Inflammatory macrophage treated with lipopolysaccharide for 4 hours (primary cell): Measurements from ENCODE around the gene CAMTA1.

Source experiments
- DNase-seq: peaks from one replicate; pipeline ENCODE4 v3.0.0-alpha.2; 2020

CAMTA1 gene

DNA sequence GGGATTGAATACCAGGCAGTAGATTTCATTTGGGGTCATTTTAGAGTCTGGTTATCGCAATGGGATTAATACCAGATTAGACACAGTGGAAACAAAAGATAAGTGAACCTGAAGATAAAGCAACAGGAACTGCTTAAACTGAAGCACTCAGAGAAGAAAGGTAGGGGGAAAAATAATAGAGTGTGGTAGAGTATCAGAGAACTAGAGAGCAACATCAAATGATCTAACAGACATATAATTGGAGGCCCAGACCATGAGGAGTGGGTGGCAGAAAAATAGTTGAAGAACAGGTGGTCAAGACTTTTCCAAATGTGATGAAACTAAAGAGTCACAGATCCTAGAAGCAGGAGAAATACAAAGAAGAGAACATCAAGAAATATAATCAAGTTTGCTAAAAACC lies 484.3 kb downstream of the CAMTA1 start:
- no peak for DNase-seq

DNA sequence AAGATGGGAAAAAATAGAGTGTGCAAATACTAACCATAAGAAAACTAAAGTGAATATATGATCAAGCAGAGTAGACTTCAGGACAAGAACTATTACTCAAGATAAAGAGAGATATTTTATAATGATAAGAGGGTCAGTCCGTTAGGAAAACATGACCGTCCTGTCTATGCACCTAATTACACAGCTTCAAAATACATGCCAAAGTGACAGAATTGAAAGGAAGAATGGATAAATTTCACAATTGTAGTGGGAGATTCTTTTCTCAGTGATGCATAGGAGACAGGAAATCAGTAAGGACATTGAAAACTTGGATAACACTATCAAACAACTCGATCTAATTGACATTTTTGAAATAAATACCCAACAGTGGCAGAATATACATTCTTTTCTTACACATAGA lies 489.0 kb downstream of the CAMTA1 start:
- DNase-seq: no peak

GRCh38 chr1:7278045-7278444 lies 492.8 kb downstream of the CAMTA1 start:
- DNase-seq: no peak

- no peak for DNase-seq
These were observed 493.8 kb downstream of the CAMTA1 start for GRCh38 chr1:7278827-7279765.

DNA sequence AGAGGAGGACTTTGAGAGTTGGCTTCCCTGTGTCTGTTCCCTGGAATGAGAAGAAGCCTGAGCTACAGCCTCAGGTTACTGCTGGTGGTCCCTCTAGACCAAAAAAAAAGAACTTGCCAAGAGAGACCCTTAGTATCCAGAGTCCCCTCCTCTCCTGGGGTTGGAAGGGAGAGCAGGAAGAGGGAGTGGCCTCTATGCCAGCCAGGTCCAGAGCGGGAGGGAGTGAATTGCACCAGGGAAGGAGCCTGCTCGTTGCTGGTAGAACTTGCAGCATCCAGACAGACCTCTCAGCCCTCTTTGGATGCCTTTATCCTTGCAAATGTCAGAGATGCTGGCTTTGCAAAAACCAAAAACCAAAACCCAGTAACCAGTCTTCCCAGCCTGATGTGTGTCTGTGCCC lies 494.5 kb downstream of the CAMTA1 start:
- DNase-seq: no peak

DNA sequence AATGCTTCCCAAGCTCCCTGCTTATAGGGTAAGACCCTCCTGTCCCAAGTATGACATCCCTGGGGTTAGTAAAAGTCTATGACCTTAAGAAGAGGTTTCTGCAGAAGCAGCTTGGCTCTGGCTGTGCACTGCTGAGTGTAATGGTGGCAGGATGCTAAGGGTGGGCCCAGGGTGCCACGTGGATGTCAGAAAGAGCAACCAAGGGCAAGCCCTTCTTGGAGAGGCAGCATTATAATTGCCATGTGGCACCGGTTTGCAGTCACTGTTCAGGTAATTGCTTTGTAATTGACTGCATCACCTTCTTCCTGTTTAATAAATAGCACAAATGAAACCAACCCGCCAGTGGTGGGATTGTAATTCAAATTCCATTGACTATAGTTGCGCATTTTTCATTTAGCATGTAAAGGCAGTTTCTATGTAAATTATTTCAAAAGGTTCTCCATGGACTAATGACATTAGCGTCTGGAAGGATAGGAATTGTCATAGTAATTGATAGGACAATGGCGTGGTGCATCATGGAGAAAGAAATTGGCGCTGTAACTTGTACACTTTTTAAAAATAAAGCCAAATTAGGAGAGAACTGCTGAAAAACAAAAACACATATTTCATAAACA lies 495.2 kb downstream of the CAMTA1 start:
- no peak for DNase-seq

GRCh38 chr1:7281821-7282220 lies 496.6 kb downstream of the CAMTA1 start:
- DNase-seq: no peak

DNA sequence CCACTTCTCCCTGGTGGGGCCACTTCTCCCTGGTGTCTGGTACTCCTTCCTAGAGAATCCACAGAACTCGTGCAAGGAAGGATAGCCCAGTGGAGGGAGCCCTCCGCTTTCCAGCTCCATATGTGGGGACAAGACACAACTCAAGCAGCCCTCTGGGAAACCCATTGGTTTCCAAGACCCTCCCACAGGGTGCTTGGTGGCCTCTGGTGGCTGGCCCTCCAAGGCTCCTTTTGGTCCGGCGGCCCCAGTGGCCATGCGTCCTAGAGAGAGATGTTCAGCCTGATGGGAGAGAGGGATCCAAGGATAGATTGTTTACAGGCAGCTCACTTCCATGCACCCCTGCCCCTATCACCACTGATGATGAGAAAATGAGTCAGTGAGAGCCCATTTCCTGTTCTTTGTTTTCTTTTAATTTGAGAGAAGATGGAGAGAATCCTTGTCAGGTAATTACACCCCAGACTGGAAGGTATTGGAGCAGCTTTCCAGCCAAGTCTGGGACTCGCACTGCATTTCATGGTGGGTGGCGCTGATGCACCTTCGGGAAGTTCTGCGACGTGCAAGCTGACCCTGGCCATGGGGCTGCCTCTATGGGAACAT lies 499.7 kb downstream of the CAMTA1 start:
- DNase-seq: no peak

GRCh38 chr1:7285856-7286454 lies 500.7 kb downstream of the CAMTA1 start:
- DNase-seq: no peak

DNA sequence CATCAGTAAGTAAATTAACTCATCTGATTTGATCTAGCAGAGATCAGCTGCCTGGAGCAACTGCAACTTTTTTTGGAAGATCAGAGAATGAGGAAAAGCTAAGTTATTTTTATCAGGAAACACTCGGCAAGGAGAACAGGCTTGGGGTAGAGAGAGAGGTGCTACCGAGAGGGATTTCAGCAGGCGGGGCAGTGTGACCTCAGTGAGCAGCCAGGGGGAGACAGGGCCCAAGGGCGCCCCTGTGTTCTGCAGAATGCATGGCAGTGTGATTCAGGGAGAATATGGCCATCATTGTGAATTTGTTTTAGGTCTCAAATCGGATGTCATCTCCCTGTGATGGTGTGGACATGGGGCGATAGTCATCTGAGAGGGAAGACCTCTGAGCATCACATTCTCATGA lies 501.8 kb downstream of the CAMTA1 start:
- no peak for DNase-seq

DNA sequence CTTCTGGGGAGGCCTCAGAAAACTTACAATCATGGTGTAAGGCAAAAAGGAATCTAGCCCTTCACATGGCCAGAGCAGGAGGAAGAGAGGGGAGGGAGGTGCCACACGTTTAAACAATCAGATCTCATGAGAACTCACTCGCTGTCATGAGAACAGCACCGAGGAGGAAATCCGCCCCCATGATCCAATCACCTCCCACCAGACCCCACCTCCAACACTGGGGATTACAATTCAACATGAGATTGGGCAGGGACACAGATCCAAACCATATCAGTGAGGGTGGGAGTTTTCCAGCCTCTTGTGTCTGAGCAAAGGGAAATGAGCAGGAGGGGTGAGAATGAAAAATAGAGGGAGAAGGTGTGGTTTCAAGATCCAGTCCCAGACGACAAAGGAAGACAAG lies 503.7 kb downstream of the CAMTA1 start:
- no peak for DNase-seq

GRCh38 chr1:7289694-7290093 lies 504.4 kb downstream of the CAMTA1 start:
- DNase-seq: no peak

GRCh38 chr1:7290971-7291970 lies 506.0 kb downstream of the CAMTA1 start:
- no peak for DNase-seq

- DNase-seq: no peak
These were observed 506.9 kb downstream of the CAMTA1 start for GRCh38 chr1:7292036-7292681.

GRCh38 chr1:7292714-7293419 lies 507.6 kb downstream of the CAMTA1 start:
- DNase-seq: no peak

DNA sequence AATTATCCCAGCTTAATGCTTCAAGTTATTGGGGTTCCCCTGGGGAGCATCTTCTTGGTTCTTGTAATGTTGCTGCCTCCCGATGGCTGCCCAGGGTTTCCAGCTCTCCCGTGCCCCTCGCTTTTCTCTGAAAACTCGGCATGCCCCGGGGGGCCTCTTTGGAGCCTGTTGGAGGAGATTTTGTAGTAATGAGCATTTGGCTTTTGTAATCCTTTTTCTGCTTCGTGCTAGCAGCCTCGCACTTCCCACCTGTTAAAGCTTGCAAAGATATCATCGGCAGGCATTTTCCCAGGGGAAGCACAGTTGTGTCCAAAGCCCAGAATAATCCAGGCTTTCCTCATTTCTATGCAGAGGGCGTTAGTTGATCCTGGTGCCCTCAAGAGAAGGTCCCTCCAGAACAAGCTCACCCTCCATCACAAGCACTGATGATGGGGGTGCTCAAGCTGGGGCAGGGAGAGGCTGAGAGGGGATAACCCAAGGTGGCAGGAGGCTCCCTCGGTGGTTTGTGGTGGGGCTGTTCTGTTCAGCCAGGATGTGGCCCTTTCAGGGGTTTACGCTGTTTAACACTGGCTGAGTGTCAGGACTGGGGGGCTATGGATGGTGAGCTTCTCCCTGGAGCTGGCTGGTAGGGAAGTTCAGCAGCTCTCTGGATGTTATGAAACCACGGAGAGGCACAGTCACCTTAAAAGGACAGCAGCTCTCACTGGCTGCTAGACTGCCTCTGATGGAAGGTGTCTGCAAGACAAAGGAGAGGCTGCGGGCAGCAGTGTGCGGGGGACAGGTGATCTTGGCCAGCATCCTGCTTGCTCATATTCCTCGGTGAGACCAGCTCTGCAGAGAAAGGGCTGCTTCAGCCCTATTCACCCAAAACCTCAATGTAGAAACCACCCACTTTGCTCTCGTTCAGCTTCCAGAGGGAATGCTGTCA lies 508.7 kb downstream of the CAMTA1 start:
- DNase-seq: no peak

- no peak for DNase-seq
These were observed 509.4 kb downstream of the CAMTA1 start for GRCh38 chr1:7294636-7295035.

- no peak for DNase-seq
These were observed 510.7 kb downstream of the CAMTA1 start for GRCh38 chr1:7295946-7296345.

- no peak for DNase-seq
These were observed 511.7 kb downstream of the CAMTA1 start for GRCh38 chr1:7296968-7297367.

DNA sequence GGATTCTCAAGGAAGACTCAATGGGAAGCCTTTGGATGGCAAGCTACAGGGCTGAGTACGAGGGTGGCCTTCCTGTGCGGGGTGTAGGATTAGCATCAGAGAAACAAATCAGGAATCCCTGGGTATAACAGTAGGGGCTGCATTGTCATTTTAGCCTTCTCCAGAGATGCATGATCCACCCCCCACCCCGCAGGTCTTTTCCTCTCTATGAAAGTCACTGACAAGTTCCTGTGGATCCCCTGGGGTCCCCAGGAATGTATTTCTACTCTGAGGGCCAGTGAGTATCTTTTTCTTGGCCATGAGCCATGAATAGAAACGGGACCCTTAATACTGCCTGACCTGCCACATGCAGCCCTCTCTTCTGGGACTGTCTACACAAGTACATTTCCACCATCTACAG lies 512.9 kb downstream of the CAMTA1 start:
- DNase-seq: no peak
